K562 (cell line): Measurements from ENCODE around the gene USP20. TPM values are rescaled to one million over a fixed set of nuclear protein-coding genes. Genes with fewer than 3 reads are reported as not detected.
A peak's percentile ranks its signal among the peaks of the same experiment; 100 is the strongest.

ENCODE experiments used
- BRCA1 ChIP-seq, 2 experiments: fragments of 450-650 bp in 1 of 2; sonication (generic) in 1 of 2; formaldehyde crosslinking in 1 of 2; IDR thresholded peaks; 2 replicates each; pipeline versions ENCODE4 v1.5.0 to v1.6.1; 2017 to 2020; ENCODE audit warnings: mild to moderate bottlenecking in 1 of 2, missing genetic modification reagents in 1 of 2
- CBFB ChIP-seq: sonication (generic); formaldehyde crosslinking; IDR thresholded peaks from 2 replicates; pipeline ENCODE4 v1.4.0; 2020; ENCODE audit warnings: mild to moderate bottlenecking, missing genetic modification reagents
- CHCHD3 ChIP-seq: fragments of 250-450 bp; sonication (Bioruptor Pico); IDR thresholded peaks from 2 replicates; pipeline ENCODE4 v2.1.2; 2022; ENCODE audit warnings: mild to moderate bottlenecking
- MAFF ChIP-seq: IDR thresholded peaks from 2 replicates; pipeline ENCODE4 v1.6.1; 2012; ENCODE audit warnings: low read length, improper control_type of control experiment
- MAFG ChIP-seq: fragments of 450-650 bp; conservative IDR thresholded peaks from 2 replicates; pipeline ENCODE4 v1.6.1; 2016; ENCODE audit warnings: missing genetic modification characterization, missing compliant biosample characterization
- NFYB ChIP-seq: IDR thresholded peaks from 2 replicates; pipeline ENCODE4 v1.6.1; 2011; ENCODE audit warnings: mild to moderate bottlenecking, moderate library complexity; ENCODE audit not compliant: insufficient read length; ENCODE audit errors: extremely low read depth
- PML ChIP-seq: IDR thresholded peaks from 2 replicates; pipeline ENCODE4 v1.6.1; 2012; ENCODE audit warnings: low read length, inconsistent platforms
- SP2 ChIP-seq: IDR thresholded peaks from 2 replicates; pipeline ENCODE4 v1.6.1; 2011; ENCODE audit warnings: mild to moderate bottlenecking, low read depth, low read length, moderate library complexity; ENCODE audit not compliant: poor library complexity, severe bottlenecking; ENCODE audit errors: extremely low read depth
- TAL1 ChIP-seq: fragments of 450-650 bp; IDR thresholded peaks from 2 replicates; pipeline ENCODE4 v1.6.1; 2016; ENCODE audit warnings: mild to moderate bottlenecking
- polyA plus RNA-seq, 8 experiments: library from polyadenylated mRNA; depleted of rRNA in 4 of 8; stranded (reverse) in 5 of 8; unstranded in 3 of 8; fragments of >200 nt; fragmentation: Nextera tagmentation in 2 of 8; fragmentation: Illumina TruSeq in 1 of 8; extraction: Ambion mirVana in 2 of 8; extraction: Trizol in 1 of 8; gene quantifications; 2 replicates each; pipeline versions ENCODE4 v1.2.1 to v1.2.3, GENCODE V29; 2011 to 2014; ENCODE audit warnings: inconsistent platforms in 1 of 8, missing spikeins in 1 of 8
- total RNA-seq, 7 experiments: library from RNA; depleted of rRNA in 6 of 7; stranded (reverse); fragments of >200 nt in 6 of 7; fragmentation: Illumina TruSeq in 2 of 7; extraction: Trizol in 2 of 7; gene quantifications; 2 replicates each; pipeline versions ENCODE4 v1.2.1 to v1.2.3, GENCODE V29; 2011 to 2021; ENCODE audit warnings: low replicate concordance in 1 of 7
- TF ChIP-seq, protein P1 (sequence below): fragments of 250-450 bp; sonication (Bioruptor Pico); IDR thresholded peaks from 2 replicates; pipeline ENCODE4 v1.4.0; 2020; ENCODE audit warnings: mild to moderate bottlenecking, moderate library complexity
- TF ChIP-seq, protein P2 (sequence below), 2 experiments: fragments of 200-800 bp in 1 of 2; sonication (Bioruptor generic) in 1 of 2; sonication (generic) in 1 of 2; formaldehyde crosslinking in 1 of 2; IDR thresholded peaks in 1 of 2; conservative IDR thresholded peaks in 1 of 2; 2 replicates each; pipeline versions ENCODE4 v1.5.0 to v1.6.1; 2016 to 2020; ENCODE audit warnings: missing compliant biosample characterization in 1 of 2, missing genetic modification characterization in 1 of 2, missing genetic modification reagents in 1 of 2
- TF ChIP-seq, protein P3 (sequence below): sonication (generic); formaldehyde crosslinking; IDR thresholded peaks from 2 replicates; pipeline ENCODE4 v1.8.0; 2023; ENCODE audit warnings: missing genetic modification reagents, mild to moderate bottlenecking, borderline replicate concordance
- TF ChIP-seq, protein P4 (sequence below): sonication (generic); formaldehyde crosslinking; IDR thresholded peaks from 2 replicates; pipeline ENCODE4 v1.8.1; 2023; ENCODE audit warnings: mild to moderate bottlenecking, missing genetic modification reagents

Gene USP20
- total and polyA plus RNA-seq, 9 of the 15 experiments (the other 6 are each of a cell fraction or from before 2014, with no cell fraction given): 1.9 to 136 (median 49.1) TPM

DNA sequence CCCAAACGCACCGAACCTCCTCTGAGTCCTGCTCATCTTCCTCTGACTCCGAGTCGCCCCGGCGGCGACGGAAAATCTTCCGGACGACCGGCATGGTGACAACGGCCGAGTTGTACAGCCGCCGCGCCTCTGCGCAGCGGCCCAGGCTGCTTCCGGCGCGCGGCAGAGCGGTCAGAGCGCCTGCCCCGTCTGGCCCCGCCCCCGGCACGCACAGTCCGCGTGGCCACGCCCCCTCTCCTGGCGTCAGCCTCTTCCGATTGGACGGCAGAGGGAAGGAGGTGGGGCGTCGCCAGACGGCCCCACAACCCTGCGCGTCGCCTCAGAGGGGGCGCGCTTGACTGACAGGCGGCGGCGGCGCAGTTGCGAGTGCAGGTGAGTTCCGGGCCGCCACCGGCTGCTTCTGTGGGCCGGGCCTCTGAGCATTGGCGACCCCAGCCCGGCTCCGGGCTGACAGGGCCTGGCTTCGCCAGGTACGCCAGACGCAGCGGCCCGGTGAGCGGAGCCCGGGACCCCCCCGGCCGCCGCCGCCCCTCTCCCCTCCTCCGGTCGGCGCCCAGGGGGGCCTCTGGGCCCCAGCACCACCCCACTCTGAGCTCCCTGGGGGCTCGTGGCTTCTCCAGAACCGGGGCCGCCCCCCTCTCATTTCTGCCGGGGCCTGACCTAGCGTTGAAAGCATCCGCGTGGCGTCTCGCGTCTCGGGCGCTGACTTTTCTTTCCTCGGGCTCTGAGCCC, at the start of gene USP20, which contains the start of gene C9orf78 (continued):
- TF ChIP-seq, protein P1, sequence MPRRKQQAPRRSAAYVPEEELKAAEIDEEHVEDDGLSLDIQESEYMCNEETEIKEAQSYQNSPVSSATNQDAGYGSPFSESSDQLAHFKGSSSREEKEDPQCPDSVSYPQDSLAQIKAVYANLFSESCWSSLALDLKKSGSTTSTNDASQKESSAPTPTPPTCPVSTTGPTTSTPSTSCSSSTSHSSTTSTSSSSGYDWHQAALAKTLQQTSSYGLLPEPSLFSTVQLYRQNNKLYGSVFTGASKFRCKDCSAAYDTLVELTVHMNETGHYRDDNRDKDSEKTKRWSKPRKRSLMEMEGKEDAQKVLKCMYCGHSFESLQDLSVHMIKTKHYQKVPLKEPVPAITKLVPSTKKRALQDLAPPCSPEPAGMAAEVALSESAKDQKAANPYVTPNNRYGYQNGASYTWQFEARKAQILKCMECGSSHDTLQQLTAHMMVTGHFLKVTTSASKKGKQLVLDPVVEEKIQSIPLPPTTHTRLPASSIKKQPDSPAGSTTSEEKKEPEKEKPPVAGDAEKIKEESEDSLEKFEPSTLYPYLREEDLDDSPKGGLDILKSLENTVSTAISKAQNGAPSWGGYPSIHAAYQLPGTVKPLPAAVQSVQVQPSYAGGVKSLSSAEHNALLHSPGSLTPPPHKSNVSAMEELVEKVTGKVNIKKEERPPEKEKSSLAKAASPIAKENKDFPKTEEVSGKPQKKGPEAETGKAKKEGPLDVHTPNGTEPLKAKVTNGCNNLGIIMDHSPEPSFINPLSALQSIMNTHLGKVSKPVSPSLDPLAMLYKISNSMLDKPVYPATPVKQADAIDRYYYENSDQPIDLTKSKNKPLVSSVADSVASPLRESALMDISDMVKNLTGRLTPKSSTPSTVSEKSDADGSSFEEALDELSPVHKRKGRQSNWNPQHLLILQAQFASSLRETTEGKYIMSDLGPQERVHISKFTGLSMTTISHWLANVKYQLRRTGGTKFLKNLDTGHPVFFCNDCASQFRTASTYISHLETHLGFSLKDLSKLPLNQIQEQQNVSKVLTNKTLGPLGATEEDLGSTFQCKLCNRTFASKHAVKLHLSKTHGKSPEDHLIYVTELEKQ (CRISPR knock-in tag): no peak
- TF ChIP-seq, protein P2, sequence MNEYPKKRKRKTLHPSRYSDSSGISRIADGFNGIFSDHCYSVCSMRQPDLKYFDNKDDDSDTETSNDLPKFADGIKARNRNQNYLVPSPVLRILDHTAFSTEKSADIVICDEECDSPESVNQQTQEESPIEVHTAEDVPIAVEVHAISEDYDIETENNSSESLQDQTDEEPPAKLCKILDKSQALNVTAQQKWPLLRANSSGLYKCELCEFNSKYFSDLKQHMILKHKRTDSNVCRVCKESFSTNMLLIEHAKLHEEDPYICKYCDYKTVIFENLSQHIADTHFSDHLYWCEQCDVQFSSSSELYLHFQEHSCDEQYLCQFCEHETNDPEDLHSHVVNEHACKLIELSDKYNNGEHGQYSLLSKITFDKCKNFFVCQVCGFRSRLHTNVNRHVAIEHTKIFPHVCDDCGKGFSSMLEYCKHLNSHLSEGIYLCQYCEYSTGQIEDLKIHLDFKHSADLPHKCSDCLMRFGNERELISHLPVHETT (CRISPR knock-in tag; conservative IDR thresholded peaks at IDR 0.05 in 1 of 2, IDR thresholded peaks at IDR 0.05 in 1 of 2): no peak
- peak; percentile 15 for TF ChIP-seq SP2
- no peak for TF ChIP-seq BRCA1 (IDR thresholded peaks at IDR 0.05)
- TF ChIP-seq BRCA1 (CRISPR knock-in tag; IDR thresholded peaks at IDR 0.05): no peak
- TF ChIP-seq TAL1: no peak
- TF ChIP-seq, protein P3, sequence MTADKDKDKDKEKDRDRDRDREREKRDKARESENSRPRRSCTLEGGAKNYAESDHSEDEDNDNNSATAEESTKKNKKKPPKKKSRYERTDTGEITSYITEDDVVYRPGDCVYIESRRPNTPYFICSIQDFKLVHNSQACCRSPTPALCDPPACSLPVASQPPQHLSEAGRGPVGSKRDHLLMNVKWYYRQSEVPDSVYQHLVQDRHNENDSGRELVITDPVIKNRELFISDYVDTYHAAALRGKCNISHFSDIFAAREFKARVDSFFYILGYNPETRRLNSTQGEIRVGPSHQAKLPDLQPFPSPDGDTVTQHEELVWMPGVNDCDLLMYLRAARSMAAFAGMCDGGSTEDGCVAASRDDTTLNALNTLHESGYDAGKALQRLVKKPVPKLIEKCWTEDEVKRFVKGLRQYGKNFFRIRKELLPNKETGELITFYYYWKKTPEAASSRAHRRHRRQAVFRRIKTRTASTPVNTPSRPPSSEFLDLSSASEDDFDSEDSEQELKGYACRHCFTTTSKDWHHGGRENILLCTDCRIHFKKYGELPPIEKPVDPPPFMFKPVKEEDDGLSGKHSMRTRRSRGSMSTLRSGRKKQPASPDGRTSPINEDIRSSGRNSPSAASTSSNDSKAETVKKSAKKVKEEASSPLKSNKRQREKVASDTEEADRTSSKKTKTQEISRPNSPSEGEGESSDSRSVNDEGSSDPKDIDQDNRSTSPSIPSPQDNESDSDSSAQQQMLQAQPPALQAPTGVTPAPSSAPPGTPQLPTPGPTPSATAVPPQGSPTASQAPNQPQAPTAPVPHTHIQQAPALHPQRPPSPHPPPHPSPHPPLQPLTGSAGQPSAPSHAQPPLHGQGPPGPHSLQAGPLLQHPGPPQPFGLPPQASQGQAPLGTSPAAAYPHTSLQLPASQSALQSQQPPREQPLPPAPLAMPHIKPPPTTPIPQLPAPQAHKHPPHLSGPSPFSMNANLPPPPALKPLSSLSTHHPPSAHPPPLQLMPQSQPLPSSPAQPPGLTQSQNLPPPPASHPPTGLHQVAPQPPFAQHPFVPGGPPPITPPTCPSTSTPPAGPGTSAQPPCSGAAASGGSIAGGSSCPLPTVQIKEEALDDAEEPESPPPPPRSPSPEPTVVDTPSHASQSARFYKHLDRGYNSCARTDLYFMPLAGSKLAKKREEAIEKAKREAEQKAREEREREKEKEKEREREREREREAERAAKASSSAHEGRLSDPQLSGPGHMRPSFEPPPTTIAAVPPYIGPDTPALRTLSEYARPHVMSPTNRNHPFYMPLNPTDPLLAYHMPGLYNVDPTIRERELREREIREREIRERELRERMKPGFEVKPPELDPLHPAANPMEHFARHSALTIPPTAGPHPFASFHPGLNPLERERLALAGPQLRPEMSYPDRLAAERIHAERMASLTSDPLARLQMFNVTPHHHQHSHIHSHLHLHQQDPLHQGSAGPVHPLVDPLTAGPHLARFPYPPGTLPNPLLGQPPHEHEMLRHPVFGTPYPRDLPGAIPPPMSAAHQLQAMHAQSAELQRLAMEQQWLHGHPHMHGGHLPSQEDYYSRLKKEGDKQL (CRISPR knock-in tag): no peak
- no peak for TF ChIP-seq CHCHD3 (CRISPR knock-in tag)
- TF ChIP-seq NFYB: peak; percentile 76
- TF ChIP-seq MAFF: no peak
- TF ChIP-seq PML: peak; percentile 87
- TF ChIP-seq, protein P4, sequence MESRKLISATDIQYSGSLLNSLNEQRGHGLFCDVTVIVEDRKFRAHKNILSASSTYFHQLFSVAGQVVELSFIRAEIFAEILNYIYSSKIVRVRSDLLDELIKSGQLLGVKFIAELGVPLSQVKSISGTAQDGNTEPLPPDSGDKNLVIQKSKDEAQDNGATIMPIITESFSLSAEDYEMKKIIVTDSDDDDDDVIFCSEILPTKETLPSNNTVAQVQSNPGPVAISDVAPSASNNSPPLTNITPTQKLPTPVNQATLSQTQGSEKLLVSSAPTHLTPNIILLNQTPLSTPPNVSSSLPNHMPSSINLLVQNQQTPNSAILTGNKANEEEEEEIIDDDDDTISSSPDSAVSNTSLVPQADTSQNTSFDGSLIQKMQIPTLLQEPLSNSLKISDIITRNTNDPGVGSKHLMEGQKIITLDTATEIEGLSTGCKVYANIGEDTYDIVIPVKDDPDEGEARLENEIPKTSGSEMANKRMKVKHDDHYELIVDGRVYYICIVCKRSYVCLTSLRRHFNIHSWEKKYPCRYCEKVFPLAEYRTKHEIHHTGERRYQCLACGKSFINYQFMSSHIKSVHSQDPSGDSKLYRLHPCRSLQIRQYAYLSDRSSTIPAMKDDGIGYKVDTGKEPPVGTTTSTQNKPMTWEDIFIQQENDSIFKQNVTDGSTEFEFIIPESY (CRISPR knock-in tag): no peak
- TF ChIP-seq CBFB (CRISPR knock-in tag): no peak
- TF ChIP-seq MAFG (tag): no peak
